GM21390 (cell line): ENCODE results near the gene PPP1R15B.

Source experiments
- ATAC-seq: cut with Tn5 transposase; IDR thresholded peaks from one replicate; pipeline ENCODE4 v1.9.1; 2021; ENCODE audit not compliant: unreplicated experiment

PPP1R15B gene

GRCh38 chr1:204368996-204369726 is 42.5 kb downstream of the PPP1R15B start:
- no peak for ATAC-seq

- no peak for ATAC-seq
Observed at GRCh38 chr1:204367956-204368355, 43.7 kb downstream of the PPP1R15B start.

GRCh38 chr1:204367193-204367858 is 44.3 kb downstream of the PPP1R15B start:
- ATAC-seq, result no peak

- no peak for ATAC-seq
Observed at GRCh38 chr1:204366759-204367158, 44.9 kb downstream of the PPP1R15B start.

GRCh38 chr1:204363335-204364114 is 48.1 kb downstream of the PPP1R15B start:
- no peak for ATAC-seq

- ATAC-seq, result no peak
Observed at GRCh38 chr1:204362984-204363334, 48.7 kb downstream of the PPP1R15B start.

GRCh38 chr1:204361781-204362180 is 49.8 kb downstream of the PPP1R15B start:
- no peak for ATAC-seq

GRCh38 chr1:204361341-204361771 is 50.3 kb downstream of the PPP1R15B start:
- ATAC-seq, result no peak

- ATAC-seq, result no peak
Observed at GRCh38 chr1:204360314-204360713, 51.3 kb downstream of the PPP1R15B start.

- ATAC-seq, result no peak
Observed at GRCh38 chr1:204359474-204360255, 52.0 kb downstream of the PPP1R15B start, which contains the start of gene PLEKHA6. PLEKHA6 (minus strand) TSS chr1:204359929; CDS start chr1:204273727, 86,202 bp downstream.

GRCh38 chr1:204359131-204359473 is 52.5 kb downstream of the PPP1R15B start:
- ATAC-seq, result no peak

- ATAC-seq, result no peak
Observed at GRCh38 chr1:204358605-204359004, 53.0 kb downstream of the PPP1R15B start.

- no peak for ATAC-seq
Observed at GRCh38 chr1:204357551-204358490, 53.8 kb downstream of the PPP1R15B start.

- ATAC-seq, result no peak
Observed at GRCh38 chr1:204356997-204357396, 54.6 kb downstream of the PPP1R15B start.

- no peak for ATAC-seq
Observed at GRCh38 chr1:204355913-204356312, 55.7 kb downstream of the PPP1R15B start.

GRCh38 chr1:204354579-204354978 is 57.0 kb downstream of the PPP1R15B start:
- ATAC-seq, result no peak
